ENCODE measurements around the gene LIN7B. TPM values are rescaled to one million over a fixed set of nuclear protein-coding genes. Genes with fewer than 3 reads are reported as not detected.

The LIN7B gene
- total and polyA plus RNA-seq, 9 of the 15 experiments (the other 6 are each of a cell fraction or from before 2014, with no cell fraction given), result 0.89 to 15.7 (median 4.0) TPM

DNA sequence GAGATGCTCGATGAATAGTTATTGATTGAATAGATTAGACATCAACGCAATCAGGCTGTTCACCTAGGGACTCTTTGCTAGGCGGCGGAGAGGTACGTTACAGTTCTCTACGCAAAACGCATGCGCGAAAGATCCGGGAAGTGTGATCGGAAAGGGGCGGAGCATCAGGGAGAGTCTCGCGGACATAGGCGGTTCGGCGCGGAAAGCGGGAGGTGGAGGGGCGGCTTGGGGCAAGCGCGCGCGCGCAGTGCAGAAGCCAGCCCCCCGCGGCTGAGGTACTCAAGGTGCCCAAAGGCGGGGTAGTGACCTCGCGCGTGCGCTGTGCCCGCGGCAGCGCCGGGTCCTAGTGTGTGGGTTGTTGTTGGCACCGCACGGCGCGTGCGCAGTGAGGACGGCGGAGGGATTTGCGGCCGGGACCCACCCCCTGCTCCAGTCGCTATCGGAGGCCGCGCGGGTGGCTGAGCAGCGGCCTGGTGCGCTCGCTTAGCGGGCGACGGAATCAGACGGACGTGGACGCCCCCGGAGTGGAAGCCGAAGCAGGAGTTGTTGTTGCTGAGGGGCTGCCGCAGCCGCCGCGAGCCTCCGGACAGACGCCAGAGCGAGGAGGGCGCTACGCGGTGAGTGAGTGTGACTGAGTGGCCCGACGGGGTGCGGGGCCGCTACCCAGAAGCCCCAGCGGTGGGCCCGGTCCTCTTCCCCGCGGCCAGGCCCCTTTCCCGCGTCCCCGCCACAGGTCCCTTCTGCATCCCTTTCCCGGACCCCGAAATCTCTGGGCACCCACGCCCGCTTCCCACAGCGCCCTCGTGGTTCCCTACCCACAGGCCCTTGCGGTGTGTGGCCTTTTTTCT, 28.9 kb upstream of the LIN7B start, which contains the start of gene SNRNP70 (continued):
- TF ChIP-seq FOXK2 (conservative IDR thresholded peaks at IDR 0.05 in 1 of 2, IDR thresholded peaks at IDR 0.05 in 1 of 2; ENCODE audit: low read depth in 2 of 2) (peak; percentile 84 to 87; a peak in 3 of 4 replicates), TCF15 (CRISPR knock-in tag; IDR thresholded peaks at IDR 0.05) (no peak), GABPB1 (CRISPR knock-in tag; IDR thresholded peaks at IDR 0.05) (peak; percentile 74), HLTF (IDR thresholded peaks at IDR 0.05) (peak; percentile 67; the same call in 1 of the 2 replicates), GATAD2A (IDR thresholded peaks at IDR 0.05) (peak; percentile 95), MAFG (tag; conservative IDR thresholded peaks at IDR 0.05) (no peak), ZNF124 (CRISPR knock-in tag; IDR thresholded peaks at IDR 0.05) (no peak), GTF2B (IDR thresholded peaks at IDR 0.05; ENCODE audit: extremely low read depth, insufficient read length) (no peak), ZNF197 (CRISPR knock-in tag; IDR thresholded peaks at IDR 0.05; ENCODE audit: low read depth) (no peak; the same call in 1 of the 2 replicates), MLX (CRISPR knock-in tag; conservative IDR thresholded peaks at IDR 0.05) (0 out of 4 replicates have a peak, but pooled peaks of 1 of the 2 experiments have one; percentile 68), ZNF165 (CRISPR knock-in tag; IDR thresholded peaks at IDR 0.05; ENCODE audit: borderline replicate concordance) (peak; percentile 83; the same call in 1 of the 2 replicates), ZFP1 (CRISPR knock-in tag; IDR thresholded peaks at IDR 0.05) (no peak), NCOA1 (IDR thresholded peaks at IDR 0.05; ENCODE audit: low read depth) (no peak), ZNF449 (CRISPR knock-in tag; IDR thresholded peaks at IDR 0.05) (no peak), TSHZ1 (CRISPR knock-in tag; IDR thresholded peaks at IDR 0.05) (no peak)
- TF ChIP-seq, protein P1, sequence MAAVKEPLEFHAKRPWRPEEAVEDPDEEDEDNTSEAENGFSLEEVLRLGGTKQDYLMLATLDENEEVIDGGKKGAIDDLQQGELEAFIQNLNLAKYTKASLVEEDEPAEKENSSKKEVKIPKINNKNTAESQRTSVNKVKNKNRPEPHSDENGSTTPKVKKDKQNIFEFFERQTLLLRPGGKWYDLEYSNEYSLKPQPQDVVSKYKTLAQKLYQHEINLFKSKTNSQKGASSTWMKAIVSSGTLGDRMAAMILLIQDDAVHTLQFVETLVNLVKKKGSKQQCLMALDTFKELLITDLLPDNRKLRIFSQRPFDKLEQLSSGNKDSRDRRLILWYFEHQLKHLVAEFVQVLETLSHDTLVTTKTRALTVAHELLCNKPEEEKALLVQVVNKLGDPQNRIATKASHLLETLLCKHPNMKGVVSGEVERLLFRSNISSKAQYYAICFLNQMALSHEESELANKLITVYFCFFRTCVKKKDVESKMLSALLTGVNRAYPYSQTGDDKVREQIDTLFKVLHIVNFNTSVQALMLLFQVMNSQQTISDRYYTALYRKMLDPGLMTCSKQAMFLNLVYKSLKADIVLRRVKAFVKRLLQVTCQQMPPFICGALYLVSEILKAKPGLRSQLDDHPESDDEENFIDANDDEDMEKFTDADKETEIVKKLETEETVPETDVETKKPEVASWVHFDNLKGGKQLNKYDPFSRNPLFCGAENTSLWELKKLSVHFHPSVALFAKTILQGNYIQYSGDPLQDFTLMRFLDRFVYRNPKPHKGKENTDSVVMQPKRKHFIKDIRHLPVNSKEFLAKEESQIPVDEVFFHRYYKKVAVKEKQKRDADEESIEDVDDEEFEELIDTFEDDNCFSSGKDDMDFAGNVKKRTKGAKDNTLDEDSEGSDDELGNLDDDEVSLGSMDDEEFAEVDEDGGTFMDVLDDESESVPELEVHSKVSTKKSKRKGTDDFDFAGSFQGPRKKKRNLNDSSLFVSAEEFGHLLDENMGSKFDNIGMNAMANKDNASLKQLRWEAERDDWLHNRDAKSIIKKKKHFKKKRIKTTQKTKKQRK (IDR thresholded peaks at IDR 0.05; ENCODE audit: borderline replicate concordance, low read depth, low read length), result no peak
